ENCODE measurements around the gene PTPMT1. TPM values are rescaled to one million over a fixed set of nuclear protein-coding genes. Genes with fewer than 3 reads are reported as not detected.

Gene PTPMT1
- total RNA-seq, 1 experiment from 2014 or later: 88.1 TPM

- DNase-seq (ENCODE audit: low read depth): peak; percentile 90
Observed at GRCh38 chr11:47607380-47607779, 42.0 kb downstream of the PTPMT1 start.

GRCh38 chr11:47609675-47610074, 44.3 kb downstream of the PTPMT1 start:
- DNase-seq (ENCODE audit: low read depth): no peak

GRCh38 chr11:47611348-47611794, 46.0 kb downstream of the PTPMT1 start:
- no peak for DNase-seq (ENCODE audit: low read depth)

GRCh38 chr11:47615249-47615648, 49.9 kb downstream of the PTPMT1 start:
- DNase-seq (ENCODE audit: low read depth): no peak

- DNase-seq (ENCODE audit: low read depth): peak; percentile 76
Observed at GRCh38 chr11:47616726-47617416, 51.5 kb downstream of the PTPMT1 start.

- peak; percentile 59 for DNase-seq (ENCODE audit: low read depth)
Observed at GRCh38 chr11:47617417-47617809, 52.0 kb downstream of the PTPMT1 start.

- DNase-seq (ENCODE audit: low read depth): no peak
Observed at GRCh38 chr11:47620836-47621378, 55.5 kb downstream of the PTPMT1 start.

Other genes starting within 250 kb of the PTPMT1 start
- not detected in 2 replicates for gene MYBPC3, start 212.9 kb upstream of the PTPMT1 start, total RNA-seq (2014; rRNA removed)
- gene SPI1, start 187.1 kb upstream of the PTPMT1 start, total RNA-seq (2014; rRNA removed): not detected in 2 replicates
- gene SLC39A13, start 157.0 kb upstream of the PTPMT1 start, total RNA-seq (2014; rRNA removed): 157 and 159 TPM in 2 replicates
- gene PSMC3, start 139.2 kb upstream of the PTPMT1 start, total RNA-seq (2014; rRNA removed): 268 and 274 TPM in 2 replicates
- 159 and 164 TPM in 2 replicates for gene RAPSN, start 116.5 kb upstream of the PTPMT1 start, total RNA-seq (2014; rRNA removed)
- gene CELF1, start 12.5 kb upstream of the PTPMT1 start, total RNA-seq (2014; rRNA removed): 39.8 and 47.5 TPM in 2 replicates
- gene KBTBD4, start 13.4 kb downstream of the PTPMT1 start, total RNA-seq (2014; rRNA removed): 25.3 and 30.4 TPM in 2 replicates
- gene NDUFS3, start 13.5 kb downstream of the PTPMT1 start, total RNA-seq (2014; rRNA removed): 83.5 and 104 TPM in 2 replicates
- not detected in 2 replicates for gene FAM180B, start 21.1 kb downstream of the PTPMT1 start, total RNA-seq (2014; rRNA removed)
- gene C1QTNF4, start 28.8 kb downstream of the PTPMT1 start, total RNA-seq (2014; rRNA removed): 0.19 TPM in 1 of 2 replicates, not detected in the other
- gene MTCH2, start 77.0 kb downstream of the PTPMT1 start, total RNA-seq (2014; rRNA removed): 142 and 143 TPM in 2 replicates
- 0.38 and 0.92 TPM in 2 replicates for gene AGBL2, start 149.8 kb downstream of the PTPMT1 start, total RNA-seq (2014; rRNA removed)
- gene FNBP4, start 201.7 kb downstream of the PTPMT1 start, total RNA-seq (2014; rRNA removed): 32.4 and 37.9 TPM in 2 replicates